GM12875 (cell line): Measurements from ENCODE around the gene RPS29.

ENCODE experiments used
- H3K4me3 ChIP-seq: one replicate; pipeline ENCODE4 v1.5.1; 2011; ENCODE audit warnings: low read depth, low read length, control low read depth
- TF ChIP-seq, protein P1 (sequence below): IDR thresholded peaks from 2 replicates; pipeline ENCODE4 v1.5.1; 2011; ENCODE audit warnings: low read depth, mild to moderate bottlenecking, control low read depth, inconsistent platforms, low read length, moderate library complexity, borderline replicate concordance; ENCODE audit not compliant: insufficient read depth

Gene RPS29

DNA sequence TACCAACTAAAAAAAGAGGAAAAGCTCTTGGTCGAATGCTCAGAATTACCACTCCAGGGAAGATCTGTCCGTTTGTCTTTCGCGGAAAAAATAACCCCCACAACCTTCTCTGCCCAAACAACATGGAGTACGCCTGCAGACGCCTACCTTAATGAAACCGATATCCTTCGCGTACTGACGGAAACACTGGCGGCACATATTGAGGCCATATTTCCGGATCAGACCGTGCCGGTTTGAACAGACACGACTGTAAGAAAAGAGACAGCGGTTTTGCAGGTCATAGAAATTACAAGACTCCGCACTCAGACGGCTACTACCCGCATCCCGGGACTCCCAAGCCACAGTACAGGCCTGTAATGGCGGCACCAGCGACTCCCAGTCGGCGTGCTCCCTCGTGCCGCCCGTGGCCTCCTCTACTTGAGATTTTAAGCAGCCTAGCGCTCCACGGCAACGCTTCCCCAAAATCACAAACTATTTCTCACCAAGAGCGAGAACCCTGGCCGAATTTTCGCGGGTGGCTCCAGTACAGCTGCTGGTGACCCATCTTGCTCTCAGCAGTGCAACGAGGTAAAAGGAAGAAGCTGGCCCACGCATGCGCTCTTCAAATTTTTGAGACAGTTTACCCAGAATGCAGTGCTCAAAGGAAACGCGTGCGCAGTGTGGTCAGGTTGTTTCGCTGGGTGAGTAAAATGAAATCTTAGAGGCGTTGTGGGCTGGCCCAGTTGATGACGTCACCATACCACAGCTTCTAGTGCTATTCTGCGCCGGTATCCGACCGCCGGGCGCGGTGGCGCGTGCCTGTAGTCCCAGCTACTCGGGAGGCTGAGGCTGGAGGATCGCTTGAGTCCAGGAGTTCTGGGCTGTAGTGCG is at the start of gene RPS29:
TSS of gene RPS29 (minus strand) at position 578 of the 870 bp plus-strand sequence. CDS start at position 544, 34 bp downstream.
- peak within 1 kb of the TSS; percentile 86 for H3K4me3 ChIP-seq
- TF ChIP-seq, protein P1, sequence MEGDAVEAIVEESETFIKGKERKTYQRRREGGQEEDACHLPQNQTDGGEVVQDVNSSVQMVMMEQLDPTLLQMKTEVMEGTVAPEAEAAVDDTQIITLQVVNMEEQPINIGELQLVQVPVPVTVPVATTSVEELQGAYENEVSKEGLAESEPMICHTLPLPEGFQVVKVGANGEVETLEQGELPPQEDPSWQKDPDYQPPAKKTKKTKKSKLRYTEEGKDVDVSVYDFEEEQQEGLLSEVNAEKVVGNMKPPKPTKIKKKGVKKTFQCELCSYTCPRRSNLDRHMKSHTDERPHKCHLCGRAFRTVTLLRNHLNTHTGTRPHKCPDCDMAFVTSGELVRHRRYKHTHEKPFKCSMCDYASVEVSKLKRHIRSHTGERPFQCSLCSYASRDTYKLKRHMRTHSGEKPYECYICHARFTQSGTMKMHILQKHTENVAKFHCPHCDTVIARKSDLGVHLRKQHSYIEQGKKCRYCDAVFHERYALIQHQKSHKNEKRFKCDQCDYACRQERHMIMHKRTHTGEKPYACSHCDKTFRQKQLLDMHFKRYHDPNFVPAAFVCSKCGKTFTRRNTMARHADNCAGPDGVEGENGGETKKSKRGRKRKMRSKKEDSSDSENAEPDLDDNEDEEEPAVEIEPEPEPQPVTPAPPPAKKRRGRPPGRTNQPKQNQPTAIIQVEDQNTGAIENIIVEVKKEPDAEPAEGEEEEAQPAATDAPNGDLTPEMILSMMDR: no peak

DNA sequence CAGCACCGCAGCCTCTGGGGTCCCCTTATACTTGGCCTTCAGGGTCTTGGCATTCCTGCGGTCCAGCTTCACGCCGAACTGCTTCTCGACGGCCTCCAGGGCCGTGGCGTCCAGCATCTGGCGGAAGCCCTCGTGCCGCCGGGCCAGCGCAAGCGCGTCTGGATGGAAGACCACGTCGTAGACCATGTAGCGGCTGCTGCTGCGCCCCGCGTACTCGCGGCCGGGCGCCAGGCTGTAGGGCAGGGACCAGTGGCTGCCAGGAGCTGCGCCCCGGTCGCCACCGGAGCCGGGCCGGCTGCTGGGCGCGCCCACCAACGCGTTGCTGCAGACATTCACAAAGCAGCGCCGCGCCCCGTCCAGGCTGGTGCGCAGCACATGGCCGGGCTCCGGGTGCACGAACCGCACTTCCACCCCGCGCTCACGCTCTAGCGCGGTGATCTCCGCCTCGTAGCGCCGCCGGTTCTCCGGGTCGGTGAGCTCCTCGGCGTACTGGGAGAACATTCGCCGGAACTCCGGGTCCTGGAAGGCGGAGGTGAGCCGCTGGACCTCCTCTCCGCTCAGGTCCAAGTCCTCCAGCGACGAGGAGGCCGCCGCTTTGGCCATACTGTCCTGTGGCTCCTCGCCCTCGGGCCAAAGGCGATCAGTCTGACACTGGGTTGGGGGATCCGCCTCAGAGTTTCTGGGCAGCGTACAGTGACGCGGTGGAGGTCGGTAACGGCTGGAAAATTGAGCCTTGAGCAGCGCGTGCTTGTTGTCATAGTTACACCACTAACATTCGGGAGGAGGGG is 48.6 kb upstream of the RPS29 start, which contains the start of gene DNAAF2:
TSS of gene DNAAF2 (minus strand) at position 698 of the 788 bp plus-strand sequence. CDS start at position 603, 95 bp downstream.
- TF ChIP-seq, protein P1: no peak
- H3K4me3 ChIP-seq: peak within 1 kb of the TSS; percentile 70

DNA sequence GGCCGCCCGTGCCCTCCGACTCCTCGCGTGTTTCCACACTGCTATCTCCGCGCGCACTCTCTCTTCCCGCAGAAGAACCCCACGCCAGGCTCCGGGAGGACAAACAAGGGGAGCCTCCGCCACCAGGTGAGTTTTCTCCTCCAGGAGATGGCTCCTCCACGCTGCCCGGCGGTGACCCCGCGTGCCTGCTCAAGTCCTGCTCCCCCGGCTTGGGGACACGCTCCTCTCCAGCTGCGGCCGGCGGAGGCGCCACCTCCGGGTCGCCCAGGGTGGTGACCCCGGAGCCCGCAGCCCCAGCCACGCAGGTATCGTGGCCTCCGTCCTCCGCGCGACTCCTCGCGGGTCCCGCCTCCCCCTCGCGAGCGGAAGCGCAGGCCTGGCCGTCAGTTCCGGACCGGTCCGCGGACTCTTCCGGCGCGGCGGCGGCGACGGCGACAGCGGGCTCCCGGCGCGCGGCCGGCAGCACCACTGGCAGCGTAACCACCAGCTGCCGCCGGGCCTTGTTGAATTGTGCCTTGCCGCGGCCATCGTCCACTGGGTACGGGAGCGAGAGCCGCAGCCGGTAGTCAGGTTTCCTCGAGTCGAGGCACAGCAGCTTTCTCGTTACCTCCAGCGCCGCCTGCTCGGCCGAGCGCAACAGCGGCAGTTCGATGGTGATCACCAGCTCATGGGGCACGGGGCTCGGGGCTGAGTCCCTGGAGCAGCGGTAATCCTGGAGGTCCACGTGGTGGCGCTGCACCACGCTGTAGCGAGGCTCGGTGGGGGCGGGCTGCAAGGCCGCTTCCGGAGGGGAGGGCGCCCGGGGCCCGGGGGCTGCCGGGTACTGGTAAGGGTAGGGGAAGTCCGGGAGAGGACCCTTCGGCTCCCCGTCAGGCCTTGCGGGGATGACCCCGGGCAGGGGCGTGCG is 47.7 kb upstream of the RPS29 start:
- peak overlapping the region; percentile 70 for H3K4me3 ChIP-seq
- TF ChIP-seq, protein P1: peak; percentile 87

DNA sequence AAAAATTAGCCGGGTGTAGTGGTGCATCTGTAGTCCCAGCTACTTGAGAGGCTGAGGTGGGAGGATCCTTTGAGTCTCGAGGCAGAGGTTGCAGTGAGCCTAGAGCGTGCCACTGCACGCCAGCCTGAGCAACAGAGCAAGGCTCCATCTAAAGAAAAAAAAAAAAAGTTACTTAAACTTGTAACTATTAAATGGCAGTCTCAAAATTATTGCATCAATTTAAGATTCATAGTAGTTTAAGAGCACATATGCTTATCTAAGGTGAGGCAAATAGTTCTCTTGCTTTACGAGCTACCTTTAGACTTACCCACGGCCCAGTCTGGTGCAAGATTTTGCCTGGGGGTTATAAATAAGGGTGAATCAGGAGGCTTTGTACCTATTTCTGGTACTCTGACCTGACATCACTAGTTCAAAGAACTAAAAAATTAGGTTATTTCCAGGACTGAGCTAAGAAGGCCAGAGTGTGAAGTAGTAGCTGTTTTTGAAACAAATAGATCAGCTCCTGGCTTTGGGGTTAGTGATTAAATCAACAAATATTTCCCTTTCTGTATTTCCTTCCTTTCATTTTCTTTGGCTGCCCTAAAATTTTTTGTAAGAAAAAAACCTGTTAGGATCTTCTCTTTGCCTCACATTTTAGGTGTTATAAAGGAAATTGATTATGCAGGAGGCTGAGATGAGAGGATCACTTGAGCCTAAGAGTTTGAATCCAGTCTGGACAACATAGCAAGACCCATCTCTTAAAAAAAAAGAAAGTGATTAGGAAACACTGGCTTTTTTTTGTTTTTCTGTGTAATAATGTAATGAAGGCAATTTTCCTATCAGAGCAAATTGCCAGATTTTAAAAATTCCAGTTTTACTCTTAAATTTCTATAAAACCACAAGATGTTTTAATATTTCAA is 38.0 kb upstream of the RPS29 start:
- H3K4me3 ChIP-seq: no peak overlapping the region
- TF ChIP-seq, protein P1: no peak

DNA sequence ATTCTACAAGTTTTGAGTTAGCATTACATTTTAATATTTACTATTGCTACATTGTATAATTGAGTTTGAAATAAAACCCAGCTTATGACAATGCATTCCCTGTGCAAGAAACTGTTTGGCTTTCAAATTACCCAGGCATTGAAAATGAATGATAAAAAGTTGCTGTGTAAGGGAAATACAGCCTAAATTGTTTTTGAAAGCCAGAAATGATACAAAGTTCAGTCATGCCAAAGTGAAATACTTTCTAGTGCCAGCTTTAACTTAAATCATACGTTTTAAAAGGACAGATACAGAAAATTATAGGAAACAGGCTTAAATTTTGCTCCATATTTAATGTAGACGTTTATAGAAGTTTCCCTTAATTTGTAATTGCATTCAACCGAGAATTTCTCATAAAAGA is 37.2 kb upstream of the RPS29 start:
- H3K4me3 ChIP-seq: no peak overlapping the region
- TF ChIP-seq, protein P1: no peak
